Frontal cortex (tissue), 4 donors: Measurements from ENCODE around the gene SIAE. TPM values are rescaled to one million over a fixed set of nuclear protein-coding genes. Genes with fewer than 3 reads are reported as not detected.
A peak's percentile ranks its signal among the peaks of the same experiment; 100 is the strongest.

Experiments
- DNase-seq, 2 donors: peaks; one replicate each; pipeline ENCODE4 v3.0.0; 2012; ENCODE audit warnings: low spot score in 2 of 2
- FAIRE-seq: peaks from 2 replicates; lab custom pipeline; 2012; peaks lifted over from hg19 to GRCh38; lab: Jason Lieb, UNC
- total RNA-seq: library from RNA; depleted of rRNA; stranded (reverse); fragments of >200 nt; gene quantifications from one replicate; pipeline ENCODE4 v1.2.3, GENCODE V29; 2014
- donor health status: control.
- donor health status: control.
- donor health status: control.

Gene SIAE
- 10.2 TPM for total RNA-seq

GRCh38 chr11:124673333-124674167 is at the start of gene SIAE, which contains the start of gene SPA17:
Gene SIAE, minus strand, starts transcription at chr11:124673739. Its CDS starts 31 bp downstream, at chr11:124673708.
Gene SPA17, plus strand, starts transcription at chr11:124673904. Its CDS starts 1,361 bp downstream, at chr11:124675265.
- FAIRE-seq (no peak), DNase-seq (peak; percentile 72 to 91)

- no peak for DNase-seq
- no peak for FAIRE-seq
Measured at GRCh38 chr11:124722176-124722575, 48.6 kb upstream of the SIAE start.

- no peak for FAIRE-seq
Measured at GRCh38 chr11:124719534-124719933, 46.0 kb upstream of the SIAE start.

GRCh38 chr11:124718801-124719200 is 45.3 kb upstream of the SIAE start:
- DNase-seq (no peak), FAIRE-seq (no peak)

More at GRCh38 chr11:124719534-124719933, 46.0 kb upstream of the SIAE start:
- no peak for DNase-seq

- FAIRE-seq (no peak), DNase-seq (no peak)
Measured at GRCh38 chr11:124717786-124718651, 44.5 kb upstream of the SIAE start.

GRCh38 chr11:124717421-124717785 is 43.9 kb upstream of the SIAE start:
- FAIRE-seq (no peak), DNase-seq (no peak)

GRCh38 chr11:124716591-124716990 is 43.1 kb upstream of the SIAE start:
- FAIRE-seq = no peak
- DNase-seq = no peak

- no peak for DNase-seq
- no peak for FAIRE-seq
Measured at GRCh38 chr11:124712392-124712791, 38.9 kb upstream of the SIAE start.

- FAIRE-seq (no peak), DNase-seq (no peak)
Measured at GRCh38 chr11:124707829-124708228, 34.3 kb upstream of the SIAE start.

GRCh38 chr11:124700028-124700427 is 26.5 kb upstream of the SIAE start:
- DNase-seq (no peak), FAIRE-seq (no peak)

GRCh38 chr11:124699547-124699946 is 26.0 kb upstream of the SIAE start:
- DNase-seq (no peak), FAIRE-seq (no peak)

GRCh38 chr11:124693142-124693541 is 19.6 kb upstream of the SIAE start:
- FAIRE-seq (no peak), DNase-seq (no peak)

GRCh38 chr11:124682443-124682842 is 8.9 kb upstream of the SIAE start:
- FAIRE-seq (peak; percentile 71), DNase-seq (no peak)

GRCh38 chr11:124681421-124681820 is 7.9 kb upstream of the SIAE start:
- DNase-seq (no peak), FAIRE-seq (peak; percentile 88)

GRCh38 chr11:124678416-124678815 is 4.9 kb upstream of the SIAE start:
- DNase-seq (no peak), FAIRE-seq (no peak)

- no peak for DNase-seq
- no peak for FAIRE-seq
Measured at GRCh38 chr11:124676386-124676785, 2.8 kb upstream of the SIAE start.

GRCh38 chr11:124674571-124674970 is 1.0 kb upstream of the SIAE start:
- FAIRE-seq (no peak), DNase-seq (no peak)

- DNase-seq = no peak
- FAIRE-seq = no peak
Measured at GRCh38 chr11:124674168-124674517, 604 bp upstream of the SIAE start.

- FAIRE-seq (no peak), DNase-seq (no peak)
Measured at GRCh38 chr11:124672536-124673215, 863 bp downstream of the SIAE start.

GRCh38 chr11:124670732-124671131 is 2.8 kb downstream of the SIAE start:
- no peak for FAIRE-seq
- no peak for DNase-seq
